ENCODE data around the gene SNAPIN.

Gene SNAPIN

DNA sequence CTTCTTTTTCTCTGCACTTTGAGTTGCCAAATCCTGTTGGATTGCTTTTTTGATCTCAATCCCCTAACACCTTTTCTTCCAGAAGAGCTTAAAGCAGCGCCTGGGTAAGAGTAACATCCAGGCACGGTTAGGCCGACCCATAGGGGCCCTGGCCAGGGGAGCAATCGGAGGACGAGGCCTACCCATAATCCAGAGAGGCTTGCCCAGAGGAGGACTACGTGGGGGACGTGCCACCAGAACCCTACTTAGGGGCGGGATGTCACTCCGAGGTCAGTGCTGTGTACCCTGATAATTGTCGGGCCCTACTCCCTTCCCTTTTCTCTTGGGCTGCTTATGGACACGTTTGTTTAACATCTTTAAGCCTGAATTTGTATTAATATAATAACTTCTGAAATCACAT is 16.3 kb upstream of the SNAPIN start:
- H3K36me3 ChIP-seq (ENCODE audit: insufficient read depth, low read length), result peaks cover 100% of the 10 kb centered on the region

DNA sequence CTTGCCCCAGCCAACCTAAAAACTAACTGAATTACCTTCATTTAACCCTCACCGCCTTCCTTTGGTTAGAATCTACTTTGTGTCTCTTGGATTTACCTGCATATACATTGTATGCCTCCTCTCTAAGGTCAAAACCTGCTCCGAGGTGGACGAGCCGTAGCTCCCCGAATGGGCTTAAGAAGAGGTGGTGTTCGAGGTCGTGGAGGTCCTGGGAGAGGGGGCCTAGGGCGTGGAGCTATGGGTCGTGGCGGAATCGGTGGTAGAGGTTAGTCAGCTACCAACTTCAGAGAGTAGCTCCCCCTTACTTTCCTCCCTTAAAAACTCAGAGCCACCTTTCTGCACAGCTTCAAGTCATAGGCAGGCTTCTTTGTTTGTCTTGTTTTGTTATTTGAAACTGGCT is 15.4 kb upstream of the SNAPIN start:
- H3K27ac ChIP-seq (ENCODE audit: low read depth, low read length, poor library complexity, severe bottlenecking), result no peak overlapping the region
- H3K79me2 ChIP-seq (ENCODE audit: insufficient read depth, low read length), result no peaks in the 10 kb centered on the region
- no peak overlapping the region for H3K4me2 ChIP-seq (ENCODE audit: low read length)
- no peak overlapping the region for H3K4me3 ChIP-seq (ENCODE audit: low read depth, low read length, poor library complexity, severe bottlenecking)
- H3K9ac ChIP-seq (ENCODE audit: low read length), result no peak overlapping the region
- no peaks in the 10 kb centered on the region for H3K27me3 ChIP-seq (ENCODE audit: insufficient read depth, low read length)
- H3K4me1 ChIP-seq (ENCODE audit: insufficient read depth, low read length, severe bottlenecking), result no peaks in the 10 kb centered on the region
- TF ChIP-seq, protein P1, sequence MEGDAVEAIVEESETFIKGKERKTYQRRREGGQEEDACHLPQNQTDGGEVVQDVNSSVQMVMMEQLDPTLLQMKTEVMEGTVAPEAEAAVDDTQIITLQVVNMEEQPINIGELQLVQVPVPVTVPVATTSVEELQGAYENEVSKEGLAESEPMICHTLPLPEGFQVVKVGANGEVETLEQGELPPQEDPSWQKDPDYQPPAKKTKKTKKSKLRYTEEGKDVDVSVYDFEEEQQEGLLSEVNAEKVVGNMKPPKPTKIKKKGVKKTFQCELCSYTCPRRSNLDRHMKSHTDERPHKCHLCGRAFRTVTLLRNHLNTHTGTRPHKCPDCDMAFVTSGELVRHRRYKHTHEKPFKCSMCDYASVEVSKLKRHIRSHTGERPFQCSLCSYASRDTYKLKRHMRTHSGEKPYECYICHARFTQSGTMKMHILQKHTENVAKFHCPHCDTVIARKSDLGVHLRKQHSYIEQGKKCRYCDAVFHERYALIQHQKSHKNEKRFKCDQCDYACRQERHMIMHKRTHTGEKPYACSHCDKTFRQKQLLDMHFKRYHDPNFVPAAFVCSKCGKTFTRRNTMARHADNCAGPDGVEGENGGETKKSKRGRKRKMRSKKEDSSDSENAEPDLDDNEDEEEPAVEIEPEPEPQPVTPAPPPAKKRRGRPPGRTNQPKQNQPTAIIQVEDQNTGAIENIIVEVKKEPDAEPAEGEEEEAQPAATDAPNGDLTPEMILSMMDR (IDR thresholded peaks at IDR 0.05; ENCODE audit: low read length), result no peak
- no peak for TF ChIP-seq EZH2 (IDR thresholded peaks at IDR 0.05; ENCODE audit: borderline replicate concordance, low read length)
- H3K9me3 ChIP-seq (ENCODE audit: low read length), result no peaks in the 10 kb centered on the region
- H4K20me1 ChIP-seq (ENCODE audit: insufficient read depth, low read length), result no peaks in the 10 kb centered on the region
- H3K9me2 ChIP-seq (ENCODE audit: low read depth, low read length), result no peaks in the 10 kb centered on the region
- peaks cover 93% of the 10 kb centered on the region for H3K36me3 ChIP-seq (ENCODE audit: insufficient read depth, low read length)
- no peaks in the 10 kb centered on the region for H3F3A ChIP-seq (ENCODE audit: insufficient read depth, low read length)
- no peak overlapping the region for H2AFZ ChIP-seq (ENCODE audit: low read length)

More for the DNA sequence above, 16.3 kb upstream of the SNAPIN start:
- Histone ChIP-seq H3F3A (ENCODE audit: insufficient read depth, low read length) (no peaks in the 10 kb centered on the region), H3K4me2 (ENCODE audit: low read length) (no peak overlapping the region), H3K79me2 (ENCODE audit: insufficient read depth, low read length) (no peaks in the 10 kb centered on the region), H4K20me1 (ENCODE audit: insufficient read depth, low read length) (no peaks in the 10 kb centered on the region), H3K27ac (ENCODE audit: low read depth, low read length, poor library complexity, severe bottlenecking) (no peak overlapping the region), H3K27me3 (ENCODE audit: insufficient read depth, low read length) (no peaks in the 10 kb centered on the region), H3K4me3 (ENCODE audit: low read depth, low read length, poor library complexity, severe bottlenecking) (no peak overlapping the region), H3K9me3 (ENCODE audit: low read length) (no peaks in the 10 kb centered on the region), H3K9ac (ENCODE audit: low read length) (no peak overlapping the region), H3K4me1 (ENCODE audit: insufficient read depth, low read length, severe bottlenecking) (no peaks in the 10 kb centered on the region), H2AFZ (ENCODE audit: low read length) (no peak overlapping the region), H3K9me2 (ENCODE audit: low read depth, low read length) (no peaks in the 10 kb centered on the region)
- TF ChIP-seq, protein P1 (IDR thresholded peaks at IDR 0.05; ENCODE audit: low read length), result no peak

DNA sequence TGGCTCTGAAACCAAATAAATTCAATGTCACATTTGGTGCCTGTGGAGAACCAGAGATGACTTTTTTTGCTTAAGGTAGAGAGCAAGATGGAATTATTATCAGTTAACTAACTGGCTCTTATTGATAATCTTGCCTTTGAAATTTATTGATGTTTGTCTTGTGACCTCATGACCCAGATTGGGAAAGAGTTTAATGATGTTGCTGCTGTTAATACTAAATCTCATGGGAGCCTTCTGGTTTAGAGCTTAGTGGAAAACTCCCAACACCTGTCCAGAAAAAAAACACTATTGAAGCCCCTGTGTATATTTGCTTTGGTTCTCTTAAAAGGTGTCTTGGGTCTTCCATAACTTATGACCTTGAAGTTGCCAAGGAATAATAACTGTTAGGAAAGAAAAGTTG is 14.7 kb upstream of the SNAPIN start:
- H3K27ac ChIP-seq (ENCODE audit: low read depth, low read length, poor library complexity, severe bottlenecking), result no peak overlapping the region
- H3K9me3 ChIP-seq (ENCODE audit: low read length), result no peaks in the 10 kb centered on the region
- no peak overlapping the region for H3K9ac ChIP-seq (ENCODE audit: low read length)
- H3K4me2 ChIP-seq (ENCODE audit: low read length), result no peak overlapping the region
- H2AFZ ChIP-seq (ENCODE audit: low read length), result no peak overlapping the region
- H3K36me3 ChIP-seq (ENCODE audit: insufficient read depth, low read length), result peaks cover 86% of the 10 kb centered on the region
- no peaks in the 10 kb centered on the region for H3F3A ChIP-seq (ENCODE audit: insufficient read depth, low read length)
- no peaks in the 10 kb centered on the region for H4K20me1 ChIP-seq (ENCODE audit: insufficient read depth, low read length)
- H3K79me2 ChIP-seq (ENCODE audit: insufficient read depth, low read length), result no peaks in the 10 kb centered on the region
- no peak overlapping the region for H3K4me3 ChIP-seq (ENCODE audit: low read depth, low read length, poor library complexity, severe bottlenecking)
- no peaks in the 10 kb centered on the region for H3K4me1 ChIP-seq (ENCODE audit: insufficient read depth, low read length, severe bottlenecking)
- TF ChIP-seq, protein P1 (IDR thresholded peaks at IDR 0.05; ENCODE audit: low read length), result no peak
- TF ChIP-seq EZH2 (IDR thresholded peaks at IDR 0.05; ENCODE audit: borderline replicate concordance, low read length), result no peak
- no peaks in the 10 kb centered on the region for H3K27me3 ChIP-seq (ENCODE audit: insufficient read depth, low read length)
- no peaks in the 10 kb centered on the region for H3K9me2 ChIP-seq (ENCODE audit: low read depth, low read length)
